NT2/D1 (cell line): ENCODE measurements around the gene TRIM9.

Experiments used
- YY1 ChIP-seq: IDR thresholded peaks from 2 replicates; pipeline ENCODE4 v1.6.1; 2011; ENCODE audit not compliant: insufficient read length, insufficient read depth
- ZNF274 ChIP-seq: IDR thresholded peaks from 2 replicates; pipeline ENCODE4 v1.6.1; 2011; ENCODE audit warnings: mild to moderate bottlenecking, low read depth, low read length

- TF ChIP-seq YY1 (no peak), ZNF274 (no peak)
These were observed 8.9 kb downstream of the TRIM9 start for GRCh38 chr14:51086044-51086443.
